Activated CD4-positive, alpha-beta T cell treated with anti-CD3 and anti-CD28 coated beads, Interleukin-10, Interleukin-2, amounts not matched to agents 100 ng/mL and 50 ng/mL, durations not matched to agents 16 hours and 8 hours (primary cell): ENCODE results near the gene ANXA2.
"Not testable (repeated sequence)": the region's sequence is repeated elsewhere in the genome, so short reads cannot be mapped to it uniquely, and the experiment has no call there.

Source experiments
- DNase-seq: peaks from one replicate; pipeline ENCODE4 v3.0.0-alpha.2; 2020

ANXA2 gene

GRCh38 chr15:60397772-60398445 is at the start of gene ANXA2:
Gene ANXA2 (minus strand): TSS chr15:60397986. CDS start chr15:60386075, 11,911 bp downstream.
- peak; percentile 93 for DNase-seq

DNA sequence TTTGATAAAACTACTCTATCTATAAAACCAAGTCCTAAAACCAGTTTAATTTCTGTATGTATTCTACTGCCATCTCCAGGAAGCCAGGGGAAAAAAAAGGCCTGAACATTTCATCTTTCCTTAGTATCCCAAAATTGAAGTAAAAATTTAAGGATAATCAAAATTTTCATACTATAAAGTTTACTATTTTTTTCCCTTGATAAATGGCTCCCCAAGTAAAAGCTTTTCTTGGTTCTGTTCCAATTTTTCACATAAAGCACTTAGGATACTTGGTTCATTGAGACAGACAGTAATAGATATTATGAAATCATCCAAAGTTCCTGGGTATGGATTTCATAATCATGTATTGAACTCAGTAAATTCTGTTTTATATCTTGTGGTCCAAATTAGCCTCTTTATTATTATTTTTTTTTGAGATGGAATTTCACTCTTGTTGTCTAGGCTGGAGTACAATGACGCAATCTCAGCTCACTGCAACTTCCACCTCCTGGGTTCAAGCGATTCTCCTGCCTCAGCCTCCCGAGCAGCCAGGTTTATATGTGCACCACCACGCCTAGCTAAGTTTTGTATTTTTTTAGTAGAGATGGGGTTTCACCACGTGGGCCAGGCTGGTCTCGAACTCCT is 46.6 kb upstream of the ANXA2 start:
- no peak for DNase-seq

DNA sequence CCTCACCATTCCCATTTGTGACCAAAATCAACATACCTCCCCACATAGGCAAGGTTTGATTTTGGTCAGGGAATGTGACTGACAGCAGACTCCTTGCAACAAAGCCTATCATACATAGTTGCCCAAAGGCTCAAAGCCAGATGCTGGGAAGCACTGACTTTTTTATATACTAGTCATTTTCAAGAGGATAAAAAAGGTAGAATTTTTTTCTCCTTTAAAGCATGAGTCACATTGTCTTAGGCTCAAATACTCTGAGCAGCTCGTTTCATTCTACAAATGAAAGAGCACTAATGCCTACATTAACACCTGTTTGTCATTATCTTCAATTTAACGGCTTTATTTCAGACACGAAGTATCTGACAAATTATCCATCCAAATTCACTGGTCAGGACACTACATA is 45.0 kb upstream of the ANXA2 start:
- no peak for DNase-seq

- DNase-seq = no peak
Observed at GRCh38 chr15:60442031-60442650, 44.4 kb upstream of the ANXA2 start.

DNA sequence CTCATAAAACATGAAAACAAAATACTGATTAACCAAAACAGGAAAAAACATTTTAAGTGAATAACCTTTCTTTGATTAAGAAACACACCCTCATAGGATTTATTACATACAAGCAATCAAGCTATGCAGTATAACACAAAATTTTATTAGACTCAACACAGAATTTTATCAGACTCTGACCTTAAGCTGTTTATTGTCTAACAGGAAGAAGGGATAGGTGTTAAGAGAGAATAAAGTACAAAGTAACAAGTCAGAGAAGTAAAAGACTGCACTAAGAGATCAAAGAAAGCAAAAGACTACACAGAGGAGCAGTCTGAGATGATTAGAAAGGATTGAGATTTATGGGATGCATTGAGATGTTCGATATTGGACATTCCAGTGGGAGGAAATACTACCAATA is 43.5 kb upstream of the ANXA2 start:
- DNase-seq = no peak

GRCh38 chr15:60438646-60439045 is 40.9 kb upstream of the ANXA2 start:
- no peak for DNase-seq

DNA sequence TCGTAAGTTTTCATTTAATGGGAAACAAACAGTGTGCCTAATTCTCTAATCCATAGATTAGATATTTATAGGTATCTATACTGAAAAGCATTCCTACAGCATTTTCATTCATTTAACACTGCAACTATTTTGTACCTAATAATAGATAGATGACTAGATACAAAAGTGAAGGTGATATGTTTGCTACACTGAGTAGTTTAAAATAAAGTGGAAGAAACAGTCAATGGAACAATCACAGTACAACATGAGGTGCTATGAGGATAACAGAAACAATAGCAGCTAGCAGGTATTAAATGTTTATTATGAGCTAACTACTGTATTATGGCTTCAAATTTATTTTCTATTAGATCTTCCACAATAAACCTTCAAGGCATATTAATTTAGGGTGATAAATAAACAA is 31.1 kb upstream of the ANXA2 start:
- no peak for DNase-seq

DNA sequence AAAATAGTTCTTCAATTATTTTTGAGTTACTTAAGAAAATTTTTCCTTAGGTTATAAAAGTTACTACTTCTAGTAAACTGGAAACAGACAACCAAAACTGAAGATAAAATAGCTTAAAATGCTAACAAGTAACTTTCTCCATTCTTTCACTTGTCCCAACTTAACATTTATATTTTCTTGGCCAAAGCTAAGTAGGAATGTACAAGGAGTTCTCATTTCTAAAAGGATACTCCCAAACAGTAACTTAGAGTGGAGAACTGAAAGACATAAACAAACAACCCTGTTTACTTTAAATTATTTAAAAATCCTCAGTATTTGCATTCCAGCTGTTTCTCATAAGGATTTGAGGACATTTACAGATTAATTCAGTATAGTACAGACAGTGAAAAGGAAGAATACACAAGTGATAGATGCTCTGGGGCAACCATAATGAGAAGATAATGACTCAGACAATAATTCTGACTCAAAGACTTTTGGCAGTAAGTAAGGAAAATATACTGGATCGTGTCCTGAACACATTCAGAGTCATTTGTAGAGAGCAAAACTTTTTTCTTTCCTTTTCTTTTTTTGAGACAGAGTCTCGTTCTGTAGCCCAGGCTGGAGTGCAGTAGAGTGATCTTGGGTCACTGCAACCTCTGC is 29.2 kb upstream of the ANXA2 start:
- DNase-seq = no peak

DNA sequence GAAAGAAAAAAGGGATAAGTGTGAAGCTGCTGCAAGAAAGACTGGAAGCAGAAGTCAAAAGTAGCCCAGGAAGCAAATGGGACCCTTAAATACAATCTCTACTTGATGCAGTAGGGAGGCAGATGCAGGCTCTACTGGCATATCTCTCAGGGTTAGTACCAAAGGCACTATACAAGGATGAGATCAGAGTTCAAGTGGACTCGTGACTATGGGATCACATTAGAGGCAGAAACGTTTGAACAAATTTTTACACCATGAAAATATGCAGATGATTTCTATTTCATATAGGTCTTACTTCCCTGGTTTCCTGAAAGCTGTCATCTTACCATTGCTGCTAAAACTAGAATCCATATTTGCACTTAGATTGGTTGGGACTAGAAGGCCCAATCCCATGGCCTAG is 27.7 kb upstream of the ANXA2 start:
- no peak for DNase-seq

DNA sequence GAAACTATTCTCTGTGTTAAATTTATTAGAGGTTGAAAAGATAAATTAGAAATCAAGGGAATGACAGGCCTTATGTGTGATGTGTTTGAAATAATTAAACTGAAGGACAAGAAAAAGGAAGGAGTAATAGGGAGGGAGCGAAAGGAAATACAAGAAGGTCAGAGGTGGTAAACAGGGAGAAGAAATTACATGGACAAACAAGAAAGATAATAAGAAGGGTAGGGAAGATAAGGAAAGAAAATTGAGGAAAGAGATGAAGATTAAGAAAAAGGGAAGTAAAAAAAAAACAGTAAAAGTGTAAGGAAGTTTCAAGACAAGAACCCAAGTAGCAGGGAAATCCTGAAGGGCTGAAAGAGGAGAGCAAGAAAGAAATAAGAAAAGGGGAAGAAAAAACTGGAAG is 26.2 kb upstream of the ANXA2 start:
- no peak for DNase-seq

DNA sequence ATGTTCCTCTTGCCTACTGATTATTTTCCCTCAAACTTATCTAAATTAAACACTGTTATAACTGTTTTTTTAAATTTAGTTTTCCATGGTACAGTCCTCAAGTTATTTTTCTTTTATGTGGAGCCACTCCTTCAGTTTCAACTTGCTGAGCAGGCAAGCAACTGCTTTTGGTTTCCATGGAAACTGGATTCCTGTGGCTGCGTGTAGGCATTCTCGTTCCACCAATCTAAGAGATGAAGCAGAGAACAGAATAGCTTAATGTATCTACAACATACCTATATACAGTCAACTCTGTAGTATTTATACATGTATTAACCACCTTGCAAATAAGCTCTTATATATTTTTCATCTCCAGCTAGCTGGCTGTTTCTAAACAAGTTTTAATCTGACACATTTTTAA is 25.8 kb upstream of the ANXA2 start:
- peak; percentile 22 for DNase-seq

DNA sequence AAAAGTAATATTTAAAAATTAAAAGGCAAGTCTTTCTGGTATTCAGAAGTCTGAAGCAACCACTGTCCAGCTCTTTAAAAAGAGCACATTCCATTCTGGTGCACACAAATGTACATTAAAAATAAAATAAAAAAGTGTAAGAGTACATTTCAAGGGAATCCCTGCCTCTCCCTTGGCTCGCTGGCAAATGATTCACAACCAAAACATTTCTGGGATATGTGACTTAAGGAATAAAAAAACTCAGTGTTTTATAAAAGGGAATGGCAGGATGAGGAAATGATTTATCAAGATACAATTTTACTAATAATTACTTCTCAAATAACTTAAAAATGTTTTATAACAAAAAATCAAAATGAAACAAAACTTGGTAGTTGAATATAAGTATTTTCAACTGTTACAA is 23.8 kb upstream of the ANXA2 start:
- no peak for DNase-seq

GRCh38 chr15:60420203-60420716 is 22.5 kb upstream of the ANXA2 start:
- no peak for DNase-seq

DNA sequence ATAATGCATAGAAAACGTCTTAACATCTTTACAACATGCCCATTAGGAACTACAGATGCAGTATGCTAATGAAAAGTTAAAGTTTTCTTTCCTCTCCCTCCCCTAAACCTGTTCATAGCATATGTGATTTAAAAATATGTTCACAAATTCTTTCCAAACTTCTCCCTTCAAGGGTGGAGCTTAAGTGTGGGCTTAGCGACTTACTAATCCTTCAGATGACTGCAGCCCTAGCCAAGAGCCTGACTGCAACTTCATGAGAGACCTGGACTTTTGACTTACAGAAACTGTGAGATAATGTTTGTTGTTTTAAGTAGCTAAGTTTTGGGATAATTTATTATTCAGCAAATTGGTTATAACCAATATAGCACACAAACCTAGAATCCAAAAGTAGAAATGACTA is 22.0 kb upstream of the ANXA2 start:
- DNase-seq = no peak

DNA sequence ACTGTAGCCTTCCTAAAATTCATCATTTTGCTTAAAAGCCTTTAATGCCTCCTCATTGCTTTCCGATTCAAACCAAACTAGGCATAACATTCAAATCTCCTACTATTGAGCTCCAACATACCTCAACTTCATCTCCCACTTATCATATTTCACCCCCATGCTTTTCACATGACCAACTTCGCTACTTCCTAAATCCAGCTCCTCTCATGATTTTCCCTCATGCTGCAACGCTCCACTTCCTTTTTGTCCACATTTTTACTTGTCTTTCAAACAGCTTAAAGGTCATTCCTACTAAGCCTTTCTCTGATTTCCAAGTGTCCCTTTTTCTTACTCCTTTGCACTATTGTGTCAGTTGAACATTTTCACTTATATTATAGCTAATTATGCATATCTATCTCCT is 20.3 kb upstream of the ANXA2 start:
- no peak for DNase-seq

DNA sequence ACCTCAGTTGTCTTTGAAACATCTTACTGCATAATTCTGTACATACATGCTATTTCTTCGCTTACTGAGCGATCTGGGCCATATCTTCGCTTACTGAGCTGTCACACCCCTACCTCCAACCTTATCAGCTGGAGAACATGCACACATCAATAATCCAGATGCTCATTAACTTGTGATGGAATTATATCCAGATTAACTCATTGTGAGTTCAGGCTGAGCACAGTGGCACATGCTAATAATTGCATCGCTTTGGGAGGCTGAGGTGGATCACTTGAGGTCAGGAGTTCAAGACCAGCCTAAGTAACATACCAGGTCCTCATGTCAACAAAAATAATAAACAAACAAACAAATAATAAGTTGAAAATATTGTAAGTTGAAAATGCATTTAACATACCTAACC is 19.3 kb upstream of the ANXA2 start:
- no peak for DNase-seq

DNA sequence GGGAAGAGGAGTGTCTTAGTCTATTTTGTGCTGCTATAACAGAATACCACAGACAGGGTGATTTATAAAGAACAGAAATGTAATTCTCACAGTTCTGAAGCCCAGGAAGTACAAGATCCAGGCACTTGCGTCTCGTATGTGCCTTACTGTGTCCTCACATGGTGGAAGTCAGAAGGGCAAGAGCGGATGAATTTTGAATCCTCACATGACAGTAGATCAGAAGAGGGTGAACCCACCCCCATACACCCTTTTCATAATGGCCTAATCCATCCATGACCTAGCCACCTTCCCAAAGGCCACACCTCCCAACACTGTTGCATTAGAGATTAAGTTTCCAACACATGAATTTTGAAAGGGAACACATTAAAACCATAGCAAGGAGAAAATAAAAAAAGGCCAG is 18.7 kb upstream of the ANXA2 start:
- no peak for DNase-seq

DNA sequence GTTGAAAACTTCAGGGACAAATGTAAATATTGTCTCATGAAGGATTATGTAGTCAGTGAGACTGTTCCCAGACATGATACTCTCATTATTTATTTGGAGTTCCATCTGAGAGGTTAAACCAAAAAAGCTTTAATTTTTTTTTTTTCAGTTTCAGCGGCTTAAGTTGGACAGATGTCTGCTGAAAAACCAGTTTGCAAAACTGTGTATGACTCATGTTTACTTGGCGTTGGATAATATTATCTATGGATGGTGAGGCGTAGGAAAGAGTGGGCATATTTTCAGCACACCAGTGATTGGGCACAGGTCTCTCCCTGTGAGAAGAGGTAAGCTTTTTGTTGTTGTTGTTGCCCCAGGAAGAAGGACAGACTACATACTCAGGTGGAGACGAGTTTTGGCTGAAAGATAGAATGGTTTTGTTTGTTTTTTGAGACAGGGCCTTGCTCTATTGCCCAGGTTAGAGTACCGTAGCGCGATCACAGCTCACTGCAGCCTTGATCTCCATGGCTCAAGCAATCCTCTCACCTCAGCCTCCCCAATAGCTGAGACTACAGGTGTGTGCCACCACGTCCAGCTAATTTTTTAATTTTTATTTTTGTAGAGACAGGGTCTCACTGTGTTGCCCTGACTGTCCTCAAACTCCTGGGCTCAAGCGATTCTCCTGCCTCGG is 16.4 kb upstream of the ANXA2 start:
- DNase-seq = no peak

DNA sequence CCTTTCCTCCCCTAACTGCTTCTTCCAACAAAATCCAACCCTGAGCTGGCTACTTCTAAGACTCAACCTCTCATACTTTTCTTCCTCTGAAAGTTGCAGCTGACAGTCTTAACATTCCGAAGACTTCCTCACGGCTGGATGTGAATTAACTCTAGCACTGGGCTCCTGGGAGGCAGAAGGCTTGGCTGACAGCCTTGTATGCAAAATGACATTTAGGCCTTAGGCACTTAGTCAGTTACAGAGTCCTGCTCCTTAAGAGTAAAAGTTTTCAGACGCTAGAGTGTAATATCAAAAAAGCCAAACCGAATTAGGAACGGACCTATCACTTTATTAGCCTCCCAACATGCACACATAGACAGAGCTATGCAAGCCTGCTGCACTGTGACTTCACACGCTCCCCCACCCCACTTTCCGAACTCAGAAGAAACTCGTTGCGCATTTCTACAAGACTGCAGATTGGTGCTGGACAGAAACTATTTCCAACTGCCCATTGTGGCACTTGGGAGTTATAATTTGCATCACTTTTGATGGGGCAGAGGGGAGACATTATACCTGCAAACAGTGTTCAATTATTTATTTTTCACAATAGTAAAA is 15.5 kb upstream of the ANXA2 start:
- DNase-seq = no peak

DNA sequence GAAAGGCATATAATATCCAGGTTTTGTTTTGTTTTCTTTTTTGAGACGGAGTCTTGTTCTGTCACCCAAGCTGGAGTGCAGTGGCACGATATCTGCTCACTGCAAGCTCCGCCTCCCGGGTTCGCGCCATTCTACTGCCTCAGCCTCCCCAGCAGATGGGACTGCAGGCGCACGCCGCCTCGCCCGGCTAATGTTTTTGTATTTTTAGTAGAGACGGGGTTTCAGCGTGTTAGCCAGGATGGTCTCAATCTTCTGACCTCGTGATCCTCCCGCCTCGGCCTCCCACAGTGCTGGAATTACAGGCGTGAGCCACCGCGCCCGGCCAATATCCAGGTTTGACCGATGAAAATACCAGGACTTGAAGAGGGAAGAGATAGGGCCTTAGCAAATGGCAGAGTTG is 15.0 kb upstream of the ANXA2 start:
- not testable (repeated sequence) for DNase-seq

- no peak for DNase-seq
Observed at GRCh38 chr15:60411774-60412425, 14.1 kb upstream of the ANXA2 start.

DNA sequence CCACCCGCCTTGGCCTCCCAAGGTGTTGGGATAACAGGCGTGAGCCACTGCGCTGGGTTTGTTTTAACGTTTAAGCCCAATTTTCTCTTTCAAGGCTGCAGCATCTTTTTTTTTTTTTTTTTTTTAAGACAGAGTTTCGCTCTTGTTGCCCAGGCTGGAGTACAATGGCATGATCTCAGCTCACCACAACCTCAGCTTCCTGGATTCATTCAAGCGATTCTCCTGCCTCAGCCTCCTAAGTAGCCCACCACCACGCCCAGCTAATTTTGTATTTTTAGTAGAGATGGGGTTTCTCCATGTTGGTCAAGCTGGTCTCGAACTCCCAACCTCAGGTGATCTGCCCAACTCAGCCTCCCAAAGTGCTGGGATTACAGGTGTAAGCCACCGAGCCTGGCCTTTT is 12.6 kb upstream of the ANXA2 start:
- DNase-seq = not testable (repeated sequence)
